ENCODE data around the gene BEAN1.

DNA sequence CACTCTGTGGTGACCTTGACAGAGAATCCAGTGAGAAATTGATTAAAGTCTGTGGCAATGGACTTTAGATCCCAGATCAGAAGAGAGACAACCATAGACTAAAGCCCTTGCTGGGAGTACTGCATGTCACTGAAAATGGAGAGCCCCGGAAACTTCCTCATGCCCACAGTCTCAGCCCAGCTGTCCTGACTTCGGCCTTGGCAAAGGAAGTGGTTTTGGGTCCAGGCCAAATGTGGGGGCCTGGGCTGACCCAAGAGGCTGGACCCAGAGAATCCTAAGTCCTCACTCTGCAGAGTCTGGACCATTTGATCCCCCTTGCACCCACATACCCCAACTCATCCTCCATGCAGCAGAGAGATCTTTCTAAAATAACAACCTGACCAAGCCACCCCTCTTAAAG lies 4.7 kb upstream of the BEAN1 start:
- TF ChIP-seq, protein P1, sequence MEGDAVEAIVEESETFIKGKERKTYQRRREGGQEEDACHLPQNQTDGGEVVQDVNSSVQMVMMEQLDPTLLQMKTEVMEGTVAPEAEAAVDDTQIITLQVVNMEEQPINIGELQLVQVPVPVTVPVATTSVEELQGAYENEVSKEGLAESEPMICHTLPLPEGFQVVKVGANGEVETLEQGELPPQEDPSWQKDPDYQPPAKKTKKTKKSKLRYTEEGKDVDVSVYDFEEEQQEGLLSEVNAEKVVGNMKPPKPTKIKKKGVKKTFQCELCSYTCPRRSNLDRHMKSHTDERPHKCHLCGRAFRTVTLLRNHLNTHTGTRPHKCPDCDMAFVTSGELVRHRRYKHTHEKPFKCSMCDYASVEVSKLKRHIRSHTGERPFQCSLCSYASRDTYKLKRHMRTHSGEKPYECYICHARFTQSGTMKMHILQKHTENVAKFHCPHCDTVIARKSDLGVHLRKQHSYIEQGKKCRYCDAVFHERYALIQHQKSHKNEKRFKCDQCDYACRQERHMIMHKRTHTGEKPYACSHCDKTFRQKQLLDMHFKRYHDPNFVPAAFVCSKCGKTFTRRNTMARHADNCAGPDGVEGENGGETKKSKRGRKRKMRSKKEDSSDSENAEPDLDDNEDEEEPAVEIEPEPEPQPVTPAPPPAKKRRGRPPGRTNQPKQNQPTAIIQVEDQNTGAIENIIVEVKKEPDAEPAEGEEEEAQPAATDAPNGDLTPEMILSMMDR (IDR thresholded peaks at IDR 0.05), result no peak
- no peak for TF ChIP-seq POLR2A (IDR thresholded peaks at IDR 0.05)

Measured in Peyer's patch (tissue), 4 donors.